Stomach (tissue), 9 donors: ENCODE measurements around the gene NT5DC1. TPM values are rescaled to one million over a fixed set of nuclear protein-coding genes. Genes with fewer than 3 reads are reported as not detected.
"Not testable (repeated sequence)": the region's sequence is repeated elsewhere in the genome, so short reads cannot be mapped to it uniquely, and the experiment has no call there.

Experiments used
- DNase-seq, 2 donors: peaks; one replicate each; pipeline versions ENCODE4 v3.0.0 to v3.0.0-alpha.2; 2013 to 2019
- H3K27ac ChIP-seq, 5 donors: fragments of 200-600 bp in 4 of 5; sonication (generic) in 4 of 5; one replicate each; pipeline ENCODE4 v1.5.1; 2013 to 2019; ENCODE audit warnings: mild to moderate bottlenecking in 1 of 5, moderate library complexity in 1 of 5
- H3K27me3 ChIP-seq, 3 donors: fragments of 200-600 bp; sonication (generic); one replicate each; pipeline ENCODE4 v1.5.1; 2017 to 2019; ENCODE audit warnings: mixed run types in 1 of 3
- H3K36me3 ChIP-seq, 4 donors: fragments of 200-600 bp; sonication (generic); 1 replicate in 3 of 4; 2 replicates in 1 of 4; pipeline ENCODE4 v1.5.1; 2016 to 2019
- H3K4me1 ChIP-seq, 4 donors: fragments of 200-600 bp; sonication (generic); one replicate each; pipeline ENCODE4 v1.5.1; 2016 to 2019
- H3K4me3 ChIP-seq, 4 donors: fragments of 200-600 bp; sonication (generic) in 3 of 4; one replicate each; pipeline ENCODE4 v1.5.1; 2016 to 2019; ENCODE audit warnings: mild to moderate bottlenecking in 1 of 4
- H3K9me3 ChIP-seq, 4 donors: fragments of 200-600 bp; sonication (generic); one replicate each; pipeline ENCODE4 v1.5.1; 2016 to 2019
- CTCF ChIP-seq, 7 experiments: fragments of 450-650 bp in 4 of 7; fragments of 200-600 bp in 3 of 7; sonication (generic) in 3 of 7; IDR thresholded peaks; one replicate each; pipeline ENCODE4 v1.5.1; 2016 to 2019; ENCODE audit warnings: antibody characterized with exemption in 7 of 7, control low read depth in 2 of 7, mild to moderate bottlenecking in 1 of 7
- EP300 ChIP-seq: sonication (generic); formaldehyde crosslinking; IDR thresholded peaks from one replicate; pipeline ENCODE4 v1.6.1; 2017; ENCODE audit warnings: antibody characterized with exemption
- POLR2A ChIP-seq, 4 donors: fragments of 450-650 bp; IDR thresholded peaks; one replicate each; pipeline ENCODE4 v1.6.1; 2016; ENCODE audit warnings: antibody characterized with exemption in 4 of 4, control low read depth in 2 of 4, mild to moderate bottlenecking in 1 of 4, moderate library complexity in 1 of 4
- POLR2AphosphoS5 ChIP-seq, 3 donors: sonication (generic); formaldehyde crosslinking; IDR thresholded peaks; one replicate each; pipeline ENCODE4 v1.6.1; 2016; ENCODE audit warnings: antibody characterized with exemption in 3 of 3
- WGBS, 5 donors: extraction: QIAGEN DNeasy Blood & Tissue Kit in 3 of 5; methylation state at CpG; one replicate each; pipeline versions ENCODE4 v1.1.5 to v1.1.7; 2013 to 2018; 5-methylcytosine and 5-hydroxymethylcytosine counted together
- intact Hi-C: fragments of 100-400 bp; cut with DNase I; formaldehyde crosslinking; loops from one replicate; pipeline ENCODE4 v1.15.1; 2023; ENCODE audit warnings: low total_unique reads
- polyA plus RNA-seq, 3 donors: library from polyadenylated mRNA; stranded (reverse); fragments of 200-250 nt; gene quantifications; one replicate each; pipeline ENCODE4 v1.2.3, GENCODE V29; 2013
- total RNA-seq, 5 donors: library from RNA; depleted of rRNA; stranded (reverse); fragments of >200 nt; gene quantifications; one replicate each; pipeline versions ENCODE4 v1.1.0 to v1.2.3, GENCODE V29; 2014 to 2016
- donor health status: healthy with polysubstance abuse.
- donor health status: Bipolar disorder and iron deficiency.
- donor health status: healthy.

The NT5DC1 gene
- total and polyA plus RNA-seq, 8 donors, result 8.0 to 136 (median 17.4) TPM

- WGBS, 5 donors, result 74 to 92% (median 80%) methylated on average over 1 of the region's 1 CpG
- TF ChIP-seq EP300 (no peak), CTCF (IDR thresholded peaks at IDR 0.05) (no peak), POLR2A (IDR thresholded peaks at IDR 0.05) (no peak), POLR2AphosphoS5 (IDR thresholded peaks at IDR 0.05) (no peak)
- Histone ChIP-seq H3K27ac (no peak overlapping the region), H3K36me3 (peaks cover 0 to 3% (median 1%) of the 10 kb centered on the region in 4 donors), H3K4me1 (peaks cover 11 to 24% (median 18%) of the 10 kb centered on the region in 4 donors), H3K4me3 (no peak overlapping the region), H3K9me3 (no peaks in the 10 kb centered on the region), H3K27me3 (no peaks in the 10 kb centered on the region)
- intact Hi-C loops, result no loop called here
- no peak for DNase-seq
Observed at GRCh38 chr6:116283191-116283590, 182.5 kb downstream of the NT5DC1 start.

- DNase-seq, intact Hi-C loops, H3K36me3 ChIP-seq, H3K9me3 ChIP-seq, H3K4me3 ChIP-seq, H3K27ac ChIP-seq, H3K27me3 ChIP-seq: not testable (repeated sequence)
- H3K4me1 ChIP-seq, result peaks cover 5 to 16% (median 12%) of the 10 kb centered on the region in 4 donors
- WGBS, 5 donors, result 83 to 98% (median 94%) methylated on average over 4 of the region's 4 CpGs
Observed at GRCh38 chr6:116284984-116285383, 184.3 kb downstream of the NT5DC1 start.

- no peak for DNase-seq
- Histone ChIP-seq H3K36me3 (no peaks in the 10 kb centered on the region), H3K9me3 (no peaks in the 10 kb centered on the region), H3K27ac (no peak overlapping the region), H3K27me3 (no peaks in the 10 kb centered on the region), H3K4me3 (no peak overlapping the region), H3K4me1 (peaks cover 0 to under 1% (median 0%) of the 10 kb centered on the region in 4 donors)
- TF ChIP-seq CTCF (IDR thresholded peaks at IDR 0.05) (no peak), POLR2AphosphoS5 (IDR thresholded peaks at IDR 0.05) (no peak), POLR2A (IDR thresholded peaks at IDR 0.05) (no peak), EP300 (no peak)
- intact Hi-C loops, result no loop called here
- 85 to 89% (median 88%) methylated on average over 1 of the region's 1 CpG for WGBS, 5 donors
Observed at GRCh38 chr6:116286773-116287358, 186.2 kb downstream of the NT5DC1 start.

- WGBS, 5 donors, result 82 to 96% (median 91%) methylated on average over 2 of the region's 2 CpGs
- peak in 1 of 2 donors; percentile 60 for DNase-seq
- no peak overlapping the region for H3K4me3 ChIP-seq
- H3K9me3 ChIP-seq, result no peaks in the 10 kb centered on the region
- no peak overlapping the region for H3K27ac ChIP-seq
- peak in 5 of 7 experiments; percentile 53 to 92 (median 84) for TF ChIP-seq CTCF (IDR thresholded peaks at IDR 0.05)
- no peak for TF ChIP-seq POLR2AphosphoS5 (IDR thresholded peaks at IDR 0.05)
- intact Hi-C loops, result no loop called here
- no peaks in the 10 kb centered on the region for H3K27me3 ChIP-seq
- no peaks in the 10 kb centered on the region for H3K36me3 ChIP-seq
- no peaks in the 10 kb centered on the region for H3K4me1 ChIP-seq
Observed at GRCh38 chr6:116287689-116288282, 187.1 kb downstream of the NT5DC1 start.

- intact Hi-C loops, result no loop called here
- TF ChIP-seq POLR2AphosphoS5 (IDR thresholded peaks at IDR 0.05) (no peak), CTCF (IDR thresholded peaks at IDR 0.05) (no peak), POLR2A (IDR thresholded peaks at IDR 0.05) (no peak), EP300 (no peak)
- Histone ChIP-seq H3K4me3 (no peak overlapping the region), H3K4me1 (no peaks in the 10 kb centered on the region), H3K27me3 (no peaks in the 10 kb centered on the region), H3K9me3 (no peaks in the 10 kb centered on the region), H3K36me3 (no peaks in the 10 kb centered on the region), H3K27ac (no peak overlapping the region)
- WGBS, 5 donors, result 84 to 90% (median 87%) methylated on average over 2 of the region's 2 CpGs
- DNase-seq, result no peak
Observed at GRCh38 chr6:116289876-116290275, 189.2 kb downstream of the NT5DC1 start.
